NCI-H446 (cell line): ENCODE measurements around the gene IFNG.
A peak's percentile ranks its signal among the peaks of the same experiment; 100 is the strongest.
"Not testable (repeated sequence)": the region's sequence is repeated elsewhere in the genome, so short reads cannot be mapped to it uniquely, and the experiment has no call there.

Experiments used
- DNase-seq, 2 experiments: peaks; one replicate each; lab custom pipeline; 2025; lab: John Stamatoyannopoulos, UW

The IFNG gene

DNA sequence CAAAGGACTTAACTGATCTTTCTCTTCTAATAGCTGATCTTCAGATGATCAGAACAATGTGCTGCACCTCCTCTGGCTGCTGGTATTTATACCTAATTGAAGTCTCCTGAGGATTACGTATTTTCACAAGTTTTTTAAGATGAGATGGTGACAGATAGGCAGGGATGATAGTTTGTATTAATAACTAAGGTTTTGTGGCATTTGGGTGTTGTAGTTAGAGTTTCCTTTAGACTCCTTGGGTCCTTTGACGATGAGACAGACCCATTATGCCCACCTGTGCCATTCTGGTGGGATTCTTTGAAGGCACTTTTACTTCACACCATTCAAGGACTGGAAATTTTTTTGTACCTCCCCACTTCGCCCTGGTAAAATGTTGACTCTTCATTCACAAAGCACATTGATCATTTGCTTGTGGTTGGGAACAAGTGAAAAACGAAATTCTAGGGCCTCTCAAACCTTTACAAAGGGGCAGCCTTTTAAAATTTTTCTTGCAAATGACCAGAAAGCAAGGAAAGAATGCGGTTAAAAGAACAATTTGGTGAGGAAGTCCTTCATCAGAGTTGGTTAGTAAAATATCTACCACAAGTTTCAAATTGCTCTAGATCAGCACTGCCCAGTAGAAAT lies at the start of gene IFNG:
Gene IFNG, minus strand, starts transcription at position 60 of the 624 bp plus-strand sequence. CDS start 125 bp downstream, outside the sequence.
- no peak for DNase-seq

DNA sequence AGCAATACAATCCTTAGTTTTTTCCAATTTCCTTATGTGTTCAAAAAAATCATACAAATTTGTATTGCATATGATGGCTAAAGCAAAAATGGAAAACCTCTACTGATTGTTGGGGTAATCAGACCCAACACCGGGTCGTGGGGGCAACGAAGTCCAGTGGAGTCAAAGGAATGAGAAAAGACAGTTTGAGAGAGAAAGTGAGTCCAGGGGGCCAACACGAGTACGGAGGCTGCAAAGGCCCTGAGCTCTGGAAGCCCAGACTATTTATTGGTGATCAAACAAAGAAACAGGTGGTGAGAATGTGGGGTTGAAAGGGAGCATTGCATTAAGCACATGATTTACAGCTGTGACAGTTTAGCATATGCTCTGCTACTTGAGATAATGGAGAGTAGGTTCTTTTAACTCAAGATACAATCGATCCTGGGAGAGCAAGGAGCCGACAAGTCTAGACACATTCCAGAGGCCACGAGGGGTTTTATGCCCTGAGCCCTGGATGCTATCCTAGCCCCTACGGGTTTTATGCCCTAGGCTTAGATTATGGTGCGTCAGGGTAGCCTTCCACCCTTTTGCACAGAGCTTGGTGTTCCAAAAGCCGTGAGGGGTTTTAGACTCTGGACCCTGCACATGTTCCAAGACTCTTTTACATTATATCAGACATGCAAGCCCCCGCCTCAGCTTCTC lies 49.6 kb upstream of the IFNG start:
- DNase-seq, result not testable (repeated sequence)

DNA sequence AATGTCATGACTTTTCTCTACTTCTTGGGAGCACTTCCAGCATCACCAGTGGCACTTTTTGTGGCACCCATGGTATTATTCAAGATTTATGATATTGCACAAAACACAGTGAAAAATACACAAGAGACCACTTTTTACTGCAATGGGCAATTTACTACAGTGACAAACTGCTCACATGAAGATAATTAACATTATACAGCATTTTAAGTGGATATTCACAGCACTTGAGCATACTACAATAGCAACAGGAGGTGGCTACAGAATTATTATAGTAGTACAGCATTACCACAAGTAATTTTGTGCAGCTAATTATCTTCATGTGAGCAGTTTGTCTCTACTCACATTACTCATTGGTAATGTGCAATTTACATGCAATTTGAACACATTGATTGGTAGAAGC lies 47.7 kb upstream of the IFNG start:
- DNase-seq, result no peak

DNA sequence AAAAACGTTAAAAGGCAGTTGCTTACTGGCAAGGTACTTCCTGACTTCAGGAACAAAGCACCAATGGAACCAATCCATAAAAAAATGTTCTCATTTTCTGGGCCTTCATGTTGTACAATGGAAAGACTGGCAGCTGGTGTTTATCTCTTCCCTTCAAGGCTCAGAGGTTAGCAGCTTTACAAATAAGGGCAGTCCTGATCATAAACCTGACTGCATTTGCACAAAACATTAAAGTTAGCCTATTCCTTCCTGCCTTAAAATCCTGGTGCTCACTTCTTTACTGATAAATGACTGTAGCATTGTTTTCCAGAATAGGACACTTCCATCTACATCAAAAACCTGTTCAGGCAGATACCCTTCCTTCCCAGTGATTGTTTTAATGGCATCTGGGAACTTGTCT lies 46.9 kb upstream of the IFNG start:
- no peak for DNase-seq

DNA sequence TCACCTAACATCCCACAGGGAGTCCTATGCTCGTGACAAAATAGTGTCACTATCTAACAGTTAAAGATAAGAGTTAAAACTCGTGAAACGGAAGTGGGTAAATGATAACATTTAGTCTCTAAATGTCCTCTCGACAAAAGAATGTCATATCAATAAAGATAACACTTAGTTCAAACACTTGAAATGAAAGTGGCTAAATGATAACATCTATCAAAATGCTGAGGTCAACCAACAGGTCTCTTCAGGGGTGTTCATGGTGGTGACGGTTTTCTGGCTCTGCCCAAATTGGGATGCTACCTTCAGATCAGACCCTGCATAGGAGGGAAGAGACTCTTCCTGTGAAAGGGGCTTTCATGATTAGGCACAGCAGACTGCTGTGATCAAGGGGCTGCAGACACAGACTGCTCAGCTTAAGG lies 43.9 kb upstream of the IFNG start:
- DNase-seq, result no peak

DNA sequence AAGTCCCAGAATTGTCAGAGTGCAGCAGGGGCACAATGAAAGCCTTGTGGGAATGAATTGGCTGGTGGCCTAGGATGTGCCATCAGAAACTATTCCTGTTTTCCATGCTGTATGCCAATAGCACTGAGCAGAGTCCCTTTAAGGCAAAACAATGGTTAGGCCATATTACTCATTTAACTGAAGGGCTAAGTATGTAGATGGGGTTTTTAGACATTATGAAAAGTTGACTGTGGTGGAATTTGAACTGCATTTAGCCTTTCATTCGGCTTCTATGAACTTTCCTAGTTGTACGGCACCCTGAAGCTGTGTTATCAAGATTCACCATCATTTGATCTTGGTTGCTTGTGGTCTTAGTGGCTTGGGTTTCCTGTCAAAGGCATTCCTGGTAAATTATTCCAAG lies 41.3 kb upstream of the IFNG start:
- no peak for DNase-seq

DNA sequence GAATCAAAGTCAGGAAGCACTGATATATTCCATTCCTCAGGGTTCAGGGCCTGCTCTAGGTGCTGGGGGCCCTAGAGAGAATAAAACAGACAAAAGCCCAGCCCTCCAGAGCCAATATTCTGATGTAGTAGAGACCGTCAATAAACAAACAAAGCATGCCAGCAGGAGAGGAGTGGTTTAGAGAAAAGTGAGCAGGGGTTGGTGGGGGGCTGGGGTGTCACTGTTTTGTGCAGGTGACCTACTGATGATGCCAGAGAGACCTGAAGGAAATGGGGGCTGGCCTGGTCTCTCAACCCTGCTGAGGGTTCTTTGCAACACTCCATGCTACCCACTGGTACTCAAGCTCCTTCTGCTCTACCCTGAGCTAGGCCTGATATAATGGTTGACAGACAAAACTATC lies 39.6 kb upstream of the IFNG start:
- DNase-seq, result no peak

DNA sequence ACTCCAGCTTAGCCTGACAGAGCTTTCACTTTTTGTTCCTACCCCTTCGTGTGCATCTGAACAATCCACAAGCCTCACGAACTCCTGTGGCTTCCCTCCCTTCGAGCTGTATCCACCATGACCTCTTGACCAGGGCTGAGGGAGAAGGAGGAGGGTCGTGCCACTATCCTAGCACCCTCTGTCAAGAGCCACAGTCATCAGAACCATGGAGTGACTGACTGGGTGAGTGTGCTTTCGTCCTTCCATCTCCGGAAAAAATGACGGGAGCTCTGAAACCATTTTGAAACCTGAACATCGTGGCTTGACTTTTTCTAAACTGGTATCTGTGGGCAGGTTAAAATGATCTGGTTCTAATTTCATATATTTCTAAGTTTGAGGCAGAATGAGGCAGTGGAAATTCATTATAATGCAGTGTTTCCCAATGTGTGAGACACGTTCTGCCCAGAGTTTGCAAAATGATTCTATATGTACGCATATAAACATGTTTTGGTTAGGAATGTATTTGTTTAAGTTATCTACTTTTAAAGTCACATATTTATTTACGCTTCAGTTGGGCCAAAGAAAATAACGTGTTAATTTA lies 39.1 kb upstream of the IFNG start:
- no peak for DNase-seq

DNA sequence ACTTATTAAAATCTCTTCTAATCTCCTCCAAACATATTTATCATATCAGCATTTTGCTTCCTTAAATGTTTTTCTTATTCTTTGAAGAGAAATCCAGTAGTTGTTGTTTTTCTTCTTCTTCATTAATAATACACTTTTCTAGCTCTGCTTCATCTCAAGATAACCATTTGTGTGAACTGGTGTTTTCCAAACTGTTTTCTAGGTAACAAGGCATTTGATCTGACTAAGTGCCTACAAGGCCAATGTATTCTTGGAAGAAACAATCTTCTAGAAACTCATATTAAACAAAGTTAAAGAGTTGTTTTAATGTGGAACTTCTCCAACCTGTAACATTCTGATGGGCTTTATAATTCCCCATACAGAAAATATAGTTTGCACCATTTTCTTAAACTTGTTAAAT lies 30.8 kb upstream of the IFNG start:
- DNase-seq, result no peak

DNA sequence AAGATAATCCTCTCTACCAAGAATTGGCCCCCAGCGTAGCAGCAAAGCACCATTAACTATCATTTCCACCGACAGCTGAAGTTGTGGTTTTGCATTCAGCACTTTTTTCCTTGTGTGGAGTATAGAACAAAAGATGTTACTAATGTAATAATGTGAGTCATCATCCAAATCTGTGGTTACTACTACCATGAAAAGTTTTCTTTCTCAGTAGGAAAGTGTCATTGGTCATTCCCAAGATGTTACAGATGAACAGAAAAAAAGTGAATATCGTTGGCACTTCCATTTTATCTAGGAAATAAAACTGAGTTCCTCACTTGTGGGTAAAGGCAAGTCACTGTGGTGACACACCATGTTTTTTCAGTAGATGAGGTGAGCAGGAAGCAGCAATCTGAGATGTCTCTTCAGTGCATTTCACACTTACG lies 30.3 kb upstream of the IFNG start:
- no peak for DNase-seq

DNA sequence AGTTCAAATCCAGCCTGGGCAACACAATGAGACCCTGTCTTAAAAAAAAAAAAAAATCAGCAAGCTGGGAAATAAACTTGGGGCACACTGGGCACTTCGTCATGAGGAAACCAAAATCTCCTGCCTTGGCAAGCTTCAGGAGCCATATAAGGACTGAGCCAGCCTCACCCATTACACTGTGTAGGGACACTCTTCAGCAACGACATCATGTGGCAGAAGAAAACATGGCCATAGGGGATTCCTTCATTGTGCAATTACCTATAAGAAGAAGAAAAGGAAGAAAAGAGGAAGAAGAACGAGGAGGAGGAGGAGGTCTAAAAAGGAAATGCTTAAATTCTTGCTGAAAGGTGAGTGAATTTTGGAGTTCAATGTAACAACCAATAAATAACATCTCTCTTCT lies 26.1 kb upstream of the IFNG start:
- no peak for DNase-seq

DNA sequence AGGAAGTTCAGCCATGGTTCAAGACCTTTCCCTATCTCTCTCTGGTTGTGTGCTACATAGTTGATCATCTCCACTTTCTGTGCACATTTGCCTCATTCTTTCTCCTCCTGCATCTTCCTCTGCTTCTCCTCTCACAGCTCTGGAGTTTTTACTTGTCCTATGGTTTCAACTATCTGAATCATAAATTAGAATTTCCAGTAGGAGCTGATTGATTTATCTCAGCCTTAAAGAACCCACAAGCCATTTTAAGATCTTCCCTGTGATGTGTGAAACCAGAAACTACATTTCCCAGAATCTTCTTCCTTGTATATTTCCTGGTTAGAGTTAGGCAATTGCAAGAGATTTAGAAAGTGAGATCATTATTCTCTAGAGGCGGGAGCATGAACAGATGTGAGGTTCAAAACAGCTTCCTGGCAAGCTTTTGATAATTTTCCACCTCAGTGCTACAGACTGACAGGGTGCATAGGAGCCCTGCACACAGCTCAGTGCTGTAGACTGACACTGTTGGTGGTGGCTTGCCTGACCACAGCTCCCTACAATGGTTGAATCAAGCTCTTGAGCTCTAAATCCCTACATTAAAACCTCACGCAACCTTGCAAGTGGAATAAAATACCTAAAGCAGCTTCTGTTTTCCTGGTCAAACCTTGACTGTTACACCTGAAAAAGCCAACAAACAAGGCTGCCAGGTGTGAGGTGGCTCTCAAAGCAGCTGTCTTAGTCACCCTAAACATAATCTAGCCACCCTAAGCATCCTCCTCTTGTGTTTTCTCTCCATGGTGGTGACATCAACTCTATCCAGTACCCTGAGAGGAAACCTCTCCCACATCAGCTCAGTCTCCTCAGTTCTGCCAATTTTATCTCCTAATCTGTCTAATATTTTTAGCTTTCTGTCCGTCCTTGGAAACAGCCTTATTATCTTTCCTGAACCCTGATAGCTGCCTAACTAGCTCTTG lies 21.5 kb upstream of the IFNG start:
- DNase-seq, result peak in 1 of 2 experiments; percentile 17

DNA sequence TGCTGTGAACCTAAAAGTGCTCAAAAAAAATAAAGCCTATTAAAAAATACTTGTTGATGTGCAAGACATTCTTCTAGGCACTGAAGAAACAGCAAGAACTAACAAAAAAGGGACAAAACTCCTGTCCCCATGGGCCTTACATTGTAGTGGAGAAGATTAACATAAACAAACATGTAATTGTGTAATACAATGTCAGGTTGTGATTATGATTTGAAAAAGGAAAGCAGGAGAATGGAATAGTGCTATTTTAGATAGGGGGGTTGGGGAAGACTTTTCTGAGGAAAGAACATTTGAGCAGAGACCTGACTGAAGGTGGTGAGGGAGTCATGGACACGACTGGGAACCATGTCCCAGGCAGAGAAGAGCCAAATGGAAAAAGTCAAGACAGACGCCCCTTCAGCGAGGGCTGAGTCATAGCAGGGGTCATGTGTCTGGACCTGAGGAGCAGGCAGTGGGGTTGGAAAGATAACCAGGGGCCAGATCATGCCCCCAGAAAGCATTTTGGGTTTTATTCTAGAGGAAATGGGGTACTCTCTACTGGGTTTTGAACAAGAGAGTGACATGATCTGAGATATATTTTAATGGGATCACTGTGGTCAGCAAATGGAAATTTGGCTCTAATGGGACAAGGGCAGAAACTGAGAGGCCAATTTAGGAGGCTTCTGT lies 19.4 kb upstream of the IFNG start:
- DNase-seq, result no peak

DNA sequence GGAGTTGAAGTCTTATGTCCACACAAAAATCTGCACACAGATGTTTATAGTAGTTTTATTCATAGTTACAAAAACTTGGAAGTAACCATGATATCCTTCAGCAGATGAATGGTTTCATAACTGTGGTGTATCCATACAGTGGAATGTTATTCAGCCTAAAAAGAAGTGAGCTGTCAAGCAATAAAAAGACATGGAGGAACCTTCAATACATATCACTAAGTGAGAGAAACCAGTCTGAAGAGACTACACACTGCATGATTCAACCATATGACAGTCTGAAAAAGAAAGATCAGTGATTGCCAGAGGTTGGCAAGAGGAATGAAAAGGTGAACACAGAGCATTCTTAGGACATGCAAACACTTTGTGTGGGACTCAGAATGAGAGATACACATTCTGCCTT lies 18.6 kb upstream of the IFNG start:
- DNase-seq, result no peak

DNA sequence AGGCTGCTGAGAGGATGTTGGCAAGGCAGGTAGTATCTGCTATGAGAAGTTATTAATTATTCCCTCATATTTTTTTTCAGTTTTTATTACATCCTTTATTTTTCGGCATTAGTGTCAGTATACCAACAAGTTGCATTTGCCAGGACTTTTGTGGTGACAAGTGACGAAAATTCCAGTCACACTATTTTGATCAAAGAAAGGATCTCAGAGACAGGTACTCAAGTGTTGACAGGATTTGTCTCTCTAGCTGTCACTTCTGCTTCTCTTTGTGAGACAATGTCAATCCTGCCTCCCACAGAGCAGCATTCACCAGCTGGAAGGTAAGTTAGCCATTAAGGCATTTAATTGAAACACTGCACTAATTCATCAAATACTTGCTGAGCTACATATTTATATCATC lies 18.0 kb upstream of the IFNG start:
- no peak for DNase-seq

DNA sequence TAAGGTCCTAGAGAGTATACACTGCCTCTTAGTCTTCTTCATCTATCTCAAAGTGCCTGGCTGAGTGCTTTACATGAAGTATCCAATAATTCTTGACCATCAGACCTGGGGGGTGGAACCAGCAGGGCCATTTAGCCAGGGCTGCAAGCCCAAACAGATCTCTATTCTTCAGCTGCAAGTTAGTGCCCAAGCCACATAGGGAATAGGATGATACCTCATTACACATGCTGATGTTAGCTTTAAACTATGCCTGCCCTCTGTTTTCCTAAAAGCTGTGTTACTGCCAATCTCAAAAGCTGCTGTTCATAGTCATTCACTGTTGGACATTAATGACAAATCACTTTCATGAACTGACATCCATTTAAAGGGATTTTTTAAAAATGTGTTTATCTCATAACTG lies 16.7 kb upstream of the IFNG start:
- DNase-seq, result no peak

DNA sequence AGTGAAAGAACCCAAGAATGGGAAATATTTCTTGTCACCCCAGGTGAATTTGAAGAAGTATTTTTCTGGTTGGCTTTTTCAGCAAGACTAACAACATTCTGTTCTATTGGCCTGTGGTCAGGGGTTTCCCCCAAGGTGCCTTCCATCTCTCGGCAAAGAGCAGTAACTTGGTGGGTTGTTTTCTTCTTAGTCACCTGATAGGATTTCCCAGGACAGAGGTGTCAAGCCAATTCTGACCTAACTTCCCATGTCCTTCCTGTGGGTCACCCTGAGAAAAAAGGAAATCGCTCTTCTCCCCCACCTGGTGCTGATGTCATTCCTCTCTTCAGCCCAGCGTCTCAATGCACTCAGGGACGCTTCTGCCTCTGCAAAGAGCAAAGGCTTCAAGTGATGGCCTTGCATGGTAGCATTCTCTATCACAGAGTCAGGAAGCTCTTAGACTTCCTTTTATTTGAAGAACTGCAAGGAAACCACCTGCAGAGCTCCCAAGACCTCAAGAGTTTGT lies 16.1 kb upstream of the IFNG start:
- DNase-seq, result no peak

DNA sequence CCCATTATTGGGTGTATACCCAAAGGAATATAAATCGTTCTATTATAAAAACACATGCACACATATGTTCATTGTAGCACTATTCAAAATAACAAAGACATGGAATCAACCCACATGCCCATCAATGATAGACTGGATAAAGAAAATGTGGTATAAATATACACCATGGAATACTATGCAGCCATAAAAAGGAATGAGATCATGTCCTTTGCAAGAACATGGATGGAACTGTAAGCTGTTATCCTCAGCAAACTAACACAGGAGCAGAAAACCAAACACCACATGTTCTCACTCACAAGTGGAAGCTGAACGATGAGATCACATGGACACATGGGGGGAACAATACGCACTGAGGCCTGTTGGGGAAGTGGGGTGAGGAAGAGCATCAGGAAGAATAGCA lies 15.2 kb upstream of the IFNG start:
- DNase-seq, result not testable (repeated sequence)

DNA sequence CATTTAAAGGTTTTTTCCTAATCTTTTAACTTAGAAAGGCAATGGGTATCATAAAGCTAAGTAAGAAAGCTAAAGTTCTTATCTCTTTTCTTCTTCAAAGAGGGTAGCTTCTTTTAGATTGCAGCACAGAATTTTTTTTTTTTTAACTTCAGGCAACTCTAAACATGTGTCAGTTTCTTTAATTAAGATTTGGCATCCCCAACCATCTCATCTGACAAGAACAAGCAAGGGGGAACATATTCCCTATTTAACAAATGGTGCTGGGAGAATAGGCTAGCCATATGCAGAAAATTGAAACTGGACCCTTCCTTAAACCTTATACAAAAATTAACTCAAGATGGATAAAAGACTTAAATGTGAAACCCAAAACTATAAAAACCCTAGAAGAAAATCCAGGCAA lies 14.3 kb upstream of the IFNG start:
- DNase-seq, result no peak

DNA sequence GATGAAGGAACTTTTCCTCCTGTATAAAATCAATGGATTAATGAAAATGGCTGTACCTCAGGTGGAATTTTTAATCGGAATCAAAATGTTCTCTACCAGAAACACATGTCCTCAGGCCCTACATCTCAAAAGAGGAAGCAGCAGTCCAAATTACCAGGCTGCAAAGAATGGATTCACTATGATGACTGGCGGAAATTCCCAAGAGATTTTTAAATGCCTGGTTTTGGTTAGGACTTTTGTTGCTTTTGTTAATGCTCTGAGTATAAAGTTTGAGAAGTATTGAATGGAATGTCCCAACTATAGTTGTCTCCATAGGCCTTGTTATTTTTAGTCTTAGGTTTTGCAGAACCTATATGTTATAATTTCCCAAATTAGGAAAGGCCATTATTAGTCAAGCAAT lies 11.2 kb upstream of the IFNG start:
- DNase-seq, result no peak

DNA sequence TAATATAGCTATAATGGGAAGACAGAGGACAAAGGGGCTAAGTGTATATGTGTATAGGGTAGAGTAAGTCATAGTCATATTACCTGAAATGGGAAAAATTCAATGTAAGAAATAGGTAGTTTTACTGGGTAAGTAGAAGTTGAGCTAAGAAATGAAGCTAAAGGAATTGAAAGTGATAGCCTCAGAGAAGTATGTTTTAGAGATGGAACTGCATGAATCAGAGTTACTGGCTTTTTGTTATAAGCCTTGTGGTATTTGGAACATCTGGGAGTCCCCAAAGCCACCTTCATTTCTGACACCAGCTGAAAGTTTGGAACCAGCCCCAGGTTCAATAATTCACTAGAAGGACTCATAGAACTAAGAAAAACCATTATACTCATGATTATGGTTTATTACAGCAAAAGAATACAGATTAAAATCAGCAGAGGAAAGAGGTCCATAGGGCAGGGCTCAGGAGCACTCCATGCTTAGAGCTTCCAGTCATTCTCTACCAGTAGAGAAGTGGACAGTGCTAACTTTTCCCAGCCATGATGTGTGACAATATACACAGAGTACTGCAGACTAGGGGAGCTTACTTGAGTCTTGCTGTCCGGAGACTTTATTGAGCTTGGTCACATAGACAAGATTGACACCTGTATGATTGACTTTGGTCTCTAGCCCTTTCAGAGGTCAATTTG lies 9.8 kb upstream of the IFNG start:
- DNase-seq, result no peak
